NCI-H226 (cell line): ENCODE data around the gene CNTNAP2.

Source experiments
- DNase-seq: peaks from one replicate; pipeline ENCODE4 v3.0.0-alpha.2; 2015

Gene CNTNAP2

GRCh38 chr7:148337246-148337965 is 2220.8 kb downstream of the CNTNAP2 start:
- DNase-seq = no peak

- no peak for DNase-seq
These were observed 2221.6 kb downstream of the CNTNAP2 start for GRCh38 chr7:148337995-148338747.

GRCh38 chr7:148340438-148341280 is 2224.1 kb downstream of the CNTNAP2 start:
- no peak for DNase-seq

GRCh38 chr7:148344406-148344805 is 2227.8 kb downstream of the CNTNAP2 start:
- DNase-seq = no peak

GRCh38 chr7:148347981-148348380 is 2231.4 kb downstream of the CNTNAP2 start:
- DNase-seq = no peak

- no peak for DNase-seq
These were observed 2231.9 kb downstream of the CNTNAP2 start for GRCh38 chr7:148348466-148348865.

GRCh38 chr7:148356303-148356702 is 2239.7 kb downstream of the CNTNAP2 start:
- no peak for DNase-seq

GRCh38 chr7:148362541-148362940 is 2245.9 kb downstream of the CNTNAP2 start:
- DNase-seq = no peak

- no peak for DNase-seq
These were observed 2251.3 kb downstream of the CNTNAP2 start for GRCh38 chr7:148367731-148368475.

GRCh38 chr7:148368562-148368961 is 2252.0 kb downstream of the CNTNAP2 start:
- DNase-seq = no peak

- no peak for DNase-seq
These were observed 2254.8 kb downstream of the CNTNAP2 start for GRCh38 chr7:148371280-148371937.

- no peak for DNase-seq
These were observed 2258.0 kb downstream of the CNTNAP2 start for GRCh38 chr7:148374396-148375259.

GRCh38 chr7:148379677-148380076 is 2263.1 kb downstream of the CNTNAP2 start:
- no peak for DNase-seq

GRCh38 chr7:148380596-148381419 is 2264.2 kb downstream of the CNTNAP2 start:
- no peak for DNase-seq

- no peak for DNase-seq
These were observed 2266.0 kb downstream of the CNTNAP2 start for GRCh38 chr7:148382596-148382995.

GRCh38 chr7:148383651-148384050 is 2267.1 kb downstream of the CNTNAP2 start:
- no peak for DNase-seq

- no peak for DNase-seq
These were observed 2268.5 kb downstream of the CNTNAP2 start for GRCh38 chr7:148385009-148385682.

GRCh38 chr7:148390381-148390780 is 2273.8 kb downstream of the CNTNAP2 start:
- DNase-seq = no peak

GRCh38 chr7:148391591-148391990 is 2275.0 kb downstream of the CNTNAP2 start:
- no peak for DNase-seq

- no peak for DNase-seq
These were observed 2278.0 kb downstream of the CNTNAP2 start for GRCh38 chr7:148394582-148394981.
